SH-SY5Y (cell line): ENCODE measurements around the gene SH2D4B.

ENCODE experiments used
- GATA2 ChIP-seq: IDR thresholded peaks from 2 replicates; pipeline ENCODE4 v1.6.1; 2011; ENCODE audit warnings: mild to moderate bottlenecking, low read depth, low read length
- GATA3 ChIP-seq: IDR thresholded peaks from 2 replicates; pipeline ENCODE4 v1.6.1; 2011; ENCODE audit warnings: low read depth, mild to moderate bottlenecking, low read length, moderate library complexity

GRCh38 chr10:80670774-80671173, 133.1 kb downstream of the SH2D4B start:
- TF ChIP-seq GATA2: no peak
- TF ChIP-seq GATA3: no peak
